ENCODE results near the gene TPRG1L.

DNA sequence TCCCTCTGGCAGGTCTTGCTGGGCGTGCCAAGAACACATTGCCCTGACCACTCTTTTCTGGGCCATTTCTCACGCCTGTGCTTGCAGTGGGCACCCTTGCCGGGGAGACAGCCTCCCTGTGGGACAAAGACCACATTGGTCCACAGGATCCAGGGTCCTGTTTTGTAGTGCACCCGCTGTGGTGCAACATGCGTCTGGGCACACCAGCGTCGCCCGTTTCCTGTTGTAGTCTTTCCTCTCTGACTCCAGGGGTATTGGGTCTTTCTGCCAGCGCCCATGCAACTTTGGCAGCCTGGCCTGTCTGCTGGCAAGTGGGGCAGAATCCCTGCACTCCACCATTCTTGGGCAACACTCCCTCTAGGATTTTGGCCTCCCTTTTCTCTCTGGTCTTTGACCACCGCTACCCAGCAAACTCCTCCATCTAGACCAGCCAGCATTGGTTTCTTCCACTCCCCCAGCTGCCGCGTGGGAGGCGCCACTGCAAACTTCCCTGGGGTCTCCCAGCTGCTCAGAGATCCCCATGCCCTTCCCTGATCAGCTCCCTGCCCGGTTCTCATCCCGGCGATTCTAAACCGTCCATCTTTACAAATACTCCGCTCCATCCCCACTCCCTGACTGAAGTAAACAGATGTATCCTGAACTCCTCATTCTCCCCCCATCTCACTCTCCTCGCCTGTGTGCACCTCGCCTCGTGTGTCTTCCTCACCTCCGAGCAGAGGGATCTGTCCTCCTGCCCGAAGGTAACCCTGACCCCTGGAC is 1.2 kb upstream of the TPRG1L start:
- TF ChIP-seq CTCF (IDR thresholded peaks at IDR 0.05; ENCODE audit: borderline replicate concordance, extremely low read depth, low read length, poor library complexity, severe bottlenecking) (no peak), EZH2 (IDR thresholded peaks at IDR 0.05; ENCODE audit: borderline replicate concordance, low read depth, low read length, severe bottlenecking) (no peak)

Measured in DND-41 (cell line).